OCI-LY1 (cell line): ENCODE measurements around the gene CCND3.

Source experiments
- H2AFZ ChIP-seq: fragments of 200-600 bp; sonication (generic), shearing (Covaris generic); 2 replicates; pipeline ENCODE4 v1.6.0; 2014; ENCODE audit warnings: antibody characterized with exemption, mild to moderate bottlenecking, low read length
- H3F3A ChIP-seq: fragments of 200-600 bp; sonication (generic), shearing (Covaris generic); 2 replicates; pipeline ENCODE4 v1.6.0; 2014; ENCODE audit warnings: mild to moderate bottlenecking, antibody characterized with exemption, low read length, moderate library complexity; ENCODE audit not compliant: insufficient read depth
- H3K27ac ChIP-seq: fragments of 200-600 bp; sonication (generic); 2 replicates; pipeline ENCODE4 v1.5.1; 2014; ENCODE audit warnings: low read length, mixed run types, mild to moderate bottlenecking, low read depth; ENCODE audit not compliant: poor library complexity, severe bottlenecking
- H3K27me3 ChIP-seq: fragments of 200-600 bp; sonication (generic); 2 replicates; pipeline ENCODE4 v1.6.0; 2014; ENCODE audit warnings: antibody characterized with exemption, mild to moderate bottlenecking, low read length, moderate library complexity; ENCODE audit not compliant: insufficient read depth
- H3K36me3 ChIP-seq: fragments of 200-600 bp; sonication (generic); 2 replicates; pipeline ENCODE4 v1.6.1; 2014; ENCODE audit warnings: mild to moderate bottlenecking, antibody characterized with exemption, low read length, moderate library complexity, mixed read lengths; ENCODE audit not compliant: insufficient read depth
- H3K4me1 ChIP-seq: fragments of 200-600 bp; sonication (generic); 2 replicates; pipeline ENCODE4 v1.5.1; 2014; ENCODE audit warnings: mild to moderate bottlenecking, low read length, moderate library complexity; ENCODE audit not compliant: insufficient read depth, severe bottlenecking
- H3K4me2 ChIP-seq: fragments of 200-600 bp; sonication (generic), shearing (Covaris generic); 2 replicates; pipeline ENCODE4 v1.6.1; 2014; ENCODE audit warnings: low read length
- H3K4me3 ChIP-seq: fragments of 200-600 bp; sonication (generic); 2 replicates; pipeline ENCODE4 v1.5.1; 2014; ENCODE audit warnings: low read length, low read depth, mild to moderate bottlenecking, mixed read lengths; ENCODE audit not compliant: poor library complexity, severe bottlenecking
- H3K79me2 ChIP-seq: fragments of 200-600 bp; shearing (Covaris generic); 2 replicates; pipeline ENCODE4 v1.6.1; 2016; ENCODE audit warnings: mixed run types, low read length, mixed read lengths; ENCODE audit not compliant: insufficient read depth
- H3K9ac ChIP-seq: fragments of 200-600 bp; sonication (generic), shearing (Covaris generic); 2 replicates; pipeline ENCODE4 v1.6.1; 2014; ENCODE audit warnings: mild to moderate bottlenecking, low read length, mixed read lengths
- H3K9me2 ChIP-seq: fragments of 200-600 bp; sonication (generic), shearing (Covaris generic); 2 replicates; pipeline ENCODE4 v1.6.1; 2014; ENCODE audit warnings: low read depth, mild to moderate bottlenecking, low read length, mixed read lengths
- H3K9me3 ChIP-seq: fragments of 200-600 bp; shearing (Covaris generic); 2 replicates; pipeline ENCODE4 v1.6.1; 2014; ENCODE audit warnings: low read length, mixed read lengths
- H4K20me1 ChIP-seq: fragments of 200-600 bp; sonication (generic), shearing (Covaris generic); 2 replicates; pipeline ENCODE4 v1.6.0; 2016; ENCODE audit warnings: mild to moderate bottlenecking, low read length; ENCODE audit not compliant: insufficient read depth
- CTCF ChIP-seq: fragments of 200-600 bp; sonication (generic), shearing (Covaris generic); IDR thresholded peaks from 2 replicates; pipeline ENCODE4 v1.5.1; 2017; ENCODE audit warnings: mild to moderate bottlenecking, antibody characterized with exemption, low read length, moderate library complexity, mixed read lengths
- EZH2 ChIP-seq: fragments of 200-600 bp; sonication (generic), shearing (Covaris generic); IDR thresholded peaks from 2 replicates; pipeline ENCODE4 v1.8.0; 2017; ENCODE audit warnings: borderline replicate concordance, mixed run types, mild to moderate bottlenecking, antibody characterized with exemption, low read length, moderate library complexity, mixed read lengths

Gene CCND3

GRCh38 chr6:41931792-41932191 lies 9.8 kb downstream of the CCND3 start:
- Histone ChIP-seq H3K9me2 (no peaks in the 10 kb centered on the region), H2AFZ (no peak overlapping the region), H3K36me3 (peaks cover 98% of the 10 kb centered on the region), H3K79me2 (no peaks in the 10 kb centered on the region), H3K4me1 (peaks cover 3% of the 10 kb centered on the region), H3K4me2 (no peak overlapping the region), H4K20me1 (no peaks in the 10 kb centered on the region), H3K27ac (no peak overlapping the region), H3K9me3 (no peaks in the 10 kb centered on the region), H3K27me3 (no peaks in the 10 kb centered on the region), H3F3A (no peaks in the 10 kb centered on the region; the same call in 1 of the 2 replicates), H3K4me3 (no peak overlapping the region), H3K9ac (no peak overlapping the region)
- TF ChIP-seq CTCF (no peak), EZH2 (no peak)

DNA sequence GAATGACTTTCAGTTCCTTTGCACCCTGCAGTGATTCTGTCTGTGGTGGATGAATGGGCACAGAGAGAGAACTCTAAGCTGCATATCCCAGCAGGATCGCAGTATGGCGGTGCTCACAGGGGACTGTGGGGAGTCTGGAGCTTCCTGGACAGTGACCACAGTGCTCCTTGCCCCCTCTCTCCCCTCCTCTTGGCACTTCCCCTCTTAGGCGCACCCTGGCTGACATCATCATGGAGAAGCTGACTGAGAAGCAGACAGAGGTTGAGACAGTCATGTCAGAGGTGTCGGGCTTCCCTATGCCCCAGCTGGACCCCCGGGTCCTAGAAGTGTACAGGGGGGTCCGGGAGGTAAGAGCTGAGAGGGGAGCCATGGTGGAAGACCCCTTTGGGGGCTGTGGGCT lies 11.7 kb downstream of the CCND3 start:
- TF ChIP-seq CTCF (no peak), EZH2 (no peak)
- H3F3A ChIP-seq: no peaks in the 10 kb centered on the region; the same call in 1 of the 2 replicates
- no peaks in the 10 kb centered on the region for H3K27me3 ChIP-seq
- H3K9me2 ChIP-seq: no peaks in the 10 kb centered on the region
- peaks cover 7% of the 10 kb centered on the region for H3K79me2 ChIP-seq
- H3K36me3 ChIP-seq: peaks cover 90% of the 10 kb centered on the region
- no peak overlapping the region for H3K4me2 ChIP-seq
- no peaks in the 10 kb centered on the region for H3K4me1 ChIP-seq
- H3K27ac ChIP-seq: no peak overlapping the region
- H3K4me3 ChIP-seq: no peak overlapping the region
- no peak overlapping the region for H3K9ac ChIP-seq
- no peaks in the 10 kb centered on the region for H3K9me3 ChIP-seq
- no peak overlapping the region for H2AFZ ChIP-seq
- H4K20me1 ChIP-seq: no peaks in the 10 kb centered on the region

DNA sequence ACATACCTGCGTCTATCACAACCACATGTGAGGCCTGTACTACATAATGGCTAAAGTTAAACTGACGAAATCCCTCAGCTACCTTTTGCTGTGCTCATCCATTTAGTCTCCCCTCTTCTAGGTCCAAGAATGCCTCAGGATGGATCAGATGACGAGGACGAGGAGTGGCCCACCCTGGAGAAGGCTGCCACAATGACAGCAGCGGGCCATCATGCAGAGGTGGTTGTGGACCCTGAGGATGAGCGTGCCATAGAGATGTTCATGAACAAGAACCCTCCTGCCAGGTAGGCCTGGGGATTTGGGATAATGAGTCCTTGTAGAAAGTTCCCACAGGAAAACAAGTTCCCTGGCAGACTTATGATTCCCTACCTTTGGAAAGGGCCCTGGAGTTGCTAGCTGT lies 14.4 kb downstream of the CCND3 start:
- Histone ChIP-seq H3K36me3 (peaks cover 77% of the 10 kb centered on the region), H3K4me3 (no peak overlapping the region), H3K9me2 (no peaks in the 10 kb centered on the region), H3K27ac (no peak overlapping the region), H3K27me3 (no peaks in the 10 kb centered on the region), H3K9me3 (no peaks in the 10 kb centered on the region), H3K4me2 (no peak overlapping the region), H4K20me1 (no peaks in the 10 kb centered on the region), H3K9ac (no peak overlapping the region), H3K4me1 (peaks cover 13% of the 10 kb centered on the region), H2AFZ (no peak overlapping the region), H3K79me2 (peaks cover 33% of the 10 kb centered on the region), H3F3A (no peaks in the 10 kb centered on the region)
- no peak for TF ChIP-seq CTCF
- no peak for TF ChIP-seq EZH2
